ENCODE data around the gene YAP1.
A peak's percentile ranks its signal among the peaks of the same experiment; 100 is the strongest.

Gene YAP1

GRCh38 chr11:102237096-102237735 is 127.0 kb downstream of the YAP1 start:
- ChIA-PET CTCF (no interaction called here), POLR2A (ENCODE audit: low non-redundant PET) (no interaction called here)
- no peak for DNase-seq (ENCODE audit: low spot score)
- TF ChIP-seq CTCF (conservative IDR thresholded peaks at IDR 0.05; ENCODE audit: low read depth), result no peak
- H3K27ac ChIP-seq, result no peak overlapping the region

- DNase-seq (ENCODE audit: low spot score), result no peak
- no peak overlapping the region for H3K27ac ChIP-seq
- TF ChIP-seq CTCF (conservative IDR thresholded peaks at IDR 0.05; ENCODE audit: low read depth), result no peak
- ChIA-PET POLR2A (ENCODE audit: low non-redundant PET) (no interaction called here), CTCF (no interaction called here)
Measured at GRCh38 chr11:102238391-102238821, 128.2 kb downstream of the YAP1 start.

- no peak for DNase-seq (ENCODE audit: low spot score)
- H3K27ac ChIP-seq, result no peak overlapping the region
- POLR2A ChIA-PET (ENCODE audit: low non-redundant PET), result no interaction called here
- CTCF ChIA-PET, result no interaction called here
- no peak for TF ChIP-seq CTCF (conservative IDR thresholded peaks at IDR 0.05; ENCODE audit: low read depth)
Measured at GRCh38 chr11:102239448-102239847, 129.2 kb downstream of the YAP1 start.

GRCh38 chr11:102239911-102240310 is 129.7 kb downstream of the YAP1 start:
- TF ChIP-seq CTCF (conservative IDR thresholded peaks at IDR 0.05; ENCODE audit: low read depth), result no peak
- ChIA-PET CTCF (no interaction called here), POLR2A (ENCODE audit: low non-redundant PET) (no interaction called here)
- no peak overlapping the region for H3K27ac ChIP-seq
- DNase-seq (ENCODE audit: low spot score), result no peak

- POLR2A ChIA-PET (ENCODE audit: low non-redundant PET), result no interaction called here
- no peak for DNase-seq (ENCODE audit: low spot score)
- no peak for TF ChIP-seq CTCF (conservative IDR thresholded peaks at IDR 0.05; ENCODE audit: low read depth)
- peak overlapping the region; percentile 67; the same call in 1 of the 2 replicates for H3K27ac ChIP-seq
- CTCF ChIA-PET, result no interaction called here
Measured at GRCh38 chr11:102240502-102240901, 130.3 kb downstream of the YAP1 start.

GRCh38 chr11:102241026-102241425 is 130.8 kb downstream of the YAP1 start:
- CTCF ChIA-PET, result no interaction called here
- peak overlapping the region; percentile 67; the same call in 1 of the 2 replicates for H3K27ac ChIP-seq
- no peak for DNase-seq (ENCODE audit: low spot score)
- TF ChIP-seq CTCF (conservative IDR thresholded peaks at IDR 0.05; ENCODE audit: low read depth), result no peak
- POLR2A ChIA-PET (ENCODE audit: low non-redundant PET), result no interaction called here
